Ecto neural progenitor cell (in vitro differentiated cells): ENCODE measurements around the gene ZSWIM9.

ENCODE experiments used
- DNase-seq: peaks from one replicate; pipeline ENCODE4 v3.0.0-alpha.2; 2018; ENCODE audit warnings: low spot score

Gene ZSWIM9

DNA sequence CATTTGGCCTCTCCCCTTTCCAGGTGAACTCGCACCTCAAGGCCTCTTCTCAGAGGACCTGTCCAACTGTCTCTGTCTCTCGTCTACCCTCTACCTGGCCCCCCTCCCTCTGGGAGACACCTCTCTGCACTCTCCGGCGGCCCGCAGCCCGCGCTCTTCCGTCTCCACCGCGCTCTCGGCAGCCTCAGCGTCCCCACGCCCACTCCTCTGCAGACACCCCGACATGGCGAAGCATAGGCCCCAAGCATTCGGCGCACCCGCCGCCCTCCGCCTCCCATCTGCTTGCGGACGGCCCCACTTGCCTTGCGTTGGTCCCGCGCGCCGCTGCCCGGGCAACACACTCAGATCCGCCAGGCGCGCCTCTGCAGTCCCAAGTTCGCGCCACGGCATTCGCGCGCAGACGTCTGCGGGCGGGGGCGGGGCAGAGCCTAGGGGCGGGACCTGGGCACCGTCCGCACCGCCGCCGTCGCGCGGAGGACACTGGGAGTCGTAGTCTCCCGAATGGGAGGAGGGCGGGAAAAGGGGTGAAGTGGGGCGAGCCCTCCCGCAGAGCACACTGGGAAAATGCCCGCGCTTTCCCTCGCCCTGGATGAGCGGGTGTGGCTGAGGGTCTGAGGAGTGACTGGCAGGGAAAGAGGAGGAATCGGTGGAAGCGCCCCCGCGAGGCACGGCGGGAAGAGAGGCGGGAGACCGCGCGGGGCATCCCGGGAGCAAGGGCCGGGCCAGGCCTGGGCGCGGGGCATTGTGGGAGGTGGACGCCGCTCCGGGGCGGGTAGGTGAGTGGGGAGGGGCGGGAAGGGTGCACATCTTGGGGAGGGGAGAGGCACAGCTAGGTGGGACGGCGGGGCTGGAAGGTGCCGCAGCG, at the start of gene ZSWIM9, which contains the start of gene LIG1:
Gene ZSWIM9, plus strand, starts transcription at position 742 of the 865 bp plus-strand sequence. CDS start 1,123 bp downstream, outside the sequence.
Gene LIG1, minus strand, starts transcription at position 406 of the 865 bp plus-strand sequence. CDS start 4,778 bp downstream, outside the sequence.
- DNase-seq, result peak; percentile 96

DNA sequence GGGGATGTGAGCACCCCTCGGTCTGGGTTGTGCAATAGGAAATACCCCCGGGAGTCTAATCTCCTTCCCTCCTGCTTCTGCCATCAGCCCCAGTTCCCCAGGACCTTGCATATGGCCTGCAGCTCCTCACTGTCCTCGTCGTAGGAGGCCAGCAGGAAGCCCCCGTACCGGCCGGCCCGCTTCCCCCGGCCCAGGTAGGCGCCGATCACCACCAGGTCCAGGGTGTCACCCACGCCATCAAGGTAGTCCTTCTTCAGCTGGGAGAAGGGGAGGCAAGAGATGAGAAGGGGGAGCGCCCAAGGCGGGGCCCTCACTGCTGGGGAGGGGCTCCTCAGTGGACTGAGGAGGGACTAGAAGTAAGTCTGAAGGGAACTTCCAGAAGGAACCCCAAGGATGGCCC, 49.4 kb upstream of the ZSWIM9 start:
- DNase-seq, result no peak

DNA sequence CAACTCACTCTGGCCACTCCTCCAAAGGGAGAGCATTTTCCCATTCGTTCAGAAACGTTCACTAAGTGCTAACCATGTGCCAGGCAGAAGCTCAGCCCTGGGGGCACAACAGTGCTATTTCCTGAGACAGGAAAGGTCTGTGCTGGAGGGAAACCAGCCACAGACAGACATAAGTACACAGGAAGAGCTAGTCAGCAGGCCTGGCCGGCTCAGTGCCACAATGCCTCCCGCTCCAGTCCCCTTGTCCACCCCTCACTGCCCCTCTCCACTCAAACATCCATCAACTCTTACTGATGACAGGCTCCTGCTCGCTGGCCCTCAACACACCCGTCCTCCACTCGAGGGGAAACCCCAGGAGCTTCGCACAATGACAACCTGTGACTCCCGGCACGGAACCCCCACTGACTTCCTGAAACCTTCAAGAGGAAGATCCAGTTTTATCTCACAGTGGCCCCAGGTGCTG, 48.5 kb upstream of the ZSWIM9 start:
- DNase-seq, result no peak

DNA sequence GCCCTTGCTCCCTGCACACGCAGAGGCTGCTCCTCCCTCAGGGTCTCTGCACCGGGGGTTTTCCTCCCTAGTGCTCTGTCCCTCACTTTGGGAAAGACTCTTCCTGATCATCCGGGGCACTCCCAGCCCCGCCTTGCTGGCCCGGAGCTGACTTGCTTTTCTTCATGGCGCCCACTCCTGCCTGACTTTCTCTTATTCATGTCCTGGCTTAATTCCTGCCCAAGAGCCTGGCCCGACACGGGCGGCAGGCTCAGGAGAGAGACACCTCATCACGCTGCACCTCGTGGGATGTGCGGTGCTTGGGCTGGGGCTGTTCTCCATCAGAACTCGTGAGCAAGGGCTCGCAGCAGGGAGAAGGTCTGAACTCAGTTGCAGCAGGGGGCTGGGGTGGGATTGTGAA, 48.1 kb upstream of the ZSWIM9 start:
- DNase-seq, result no peak

GRCh38 chr19:48123907-48124651, 46.4 kb upstream of the ZSWIM9 start:
- no peak for DNase-seq

- no peak for DNase-seq
Observed at GRCh38 chr19:48127561-48127960, 42.9 kb upstream of the ZSWIM9 start.

DNA sequence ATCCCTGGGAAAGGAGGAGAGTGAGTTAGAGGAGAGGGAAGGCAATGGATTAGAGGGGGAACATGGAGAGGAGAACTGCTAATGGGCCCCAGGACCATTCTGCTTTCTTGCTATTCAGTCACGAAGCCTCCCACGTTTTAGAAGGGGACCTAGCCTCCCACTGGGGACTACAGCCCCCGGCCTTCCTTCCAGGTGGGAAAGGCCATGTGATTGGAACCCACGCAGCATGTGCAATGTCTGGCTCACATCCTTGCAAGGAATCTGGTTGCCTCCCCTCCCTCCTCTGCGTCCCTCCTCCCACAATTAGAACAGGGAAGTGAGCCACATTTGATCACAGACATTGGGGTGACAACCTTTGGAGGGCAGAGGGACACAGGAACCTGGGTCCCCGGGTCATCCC, 37.4 kb upstream of the ZSWIM9 start:
- DNase-seq, result no peak

DNA sequence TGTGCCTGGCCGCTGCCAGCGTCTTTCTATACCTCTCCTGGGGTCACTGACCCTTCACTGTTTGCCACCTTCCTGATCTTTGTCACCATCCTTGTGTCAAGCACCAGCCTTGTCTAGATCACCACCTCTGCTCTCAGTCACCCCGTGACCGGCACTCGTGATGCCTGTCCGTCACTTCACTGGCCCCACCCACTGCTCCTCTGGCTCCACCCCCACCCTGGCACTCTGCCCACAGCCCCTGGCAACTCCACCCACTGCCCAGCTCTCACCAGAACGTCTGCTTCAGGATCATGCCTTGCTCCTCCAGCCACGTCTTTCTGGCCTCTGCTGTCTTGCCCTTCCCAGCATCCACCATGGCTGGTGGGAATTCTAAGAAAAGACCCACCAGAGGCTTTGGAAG, 35.1 kb upstream of the ZSWIM9 start:
- no peak for DNase-seq

GRCh38 chr19:48136547-48136946, 33.9 kb upstream of the ZSWIM9 start:
- no peak for DNase-seq

DNA sequence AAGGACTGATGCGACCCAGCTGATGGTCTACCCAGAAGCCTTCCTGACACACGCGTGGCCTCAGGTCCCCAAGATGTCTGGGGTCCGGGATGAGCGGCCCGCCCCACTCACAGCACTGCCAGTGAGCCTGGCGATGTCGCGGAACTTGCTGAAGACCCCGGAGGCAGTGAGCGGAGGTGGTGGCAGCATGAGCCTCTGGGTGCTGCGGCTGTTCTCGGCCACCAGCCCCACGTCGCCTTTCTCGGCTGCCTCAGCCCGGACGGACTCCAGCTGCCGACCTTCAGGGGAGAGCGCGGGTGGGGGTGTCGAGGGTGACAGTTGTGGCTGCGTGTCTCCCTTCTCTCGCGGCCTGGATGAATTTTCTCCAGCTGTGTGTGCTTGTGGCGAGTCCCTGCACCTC, 33.1 kb upstream of the ZSWIM9 start:
- DNase-seq, result no peak

DNA sequence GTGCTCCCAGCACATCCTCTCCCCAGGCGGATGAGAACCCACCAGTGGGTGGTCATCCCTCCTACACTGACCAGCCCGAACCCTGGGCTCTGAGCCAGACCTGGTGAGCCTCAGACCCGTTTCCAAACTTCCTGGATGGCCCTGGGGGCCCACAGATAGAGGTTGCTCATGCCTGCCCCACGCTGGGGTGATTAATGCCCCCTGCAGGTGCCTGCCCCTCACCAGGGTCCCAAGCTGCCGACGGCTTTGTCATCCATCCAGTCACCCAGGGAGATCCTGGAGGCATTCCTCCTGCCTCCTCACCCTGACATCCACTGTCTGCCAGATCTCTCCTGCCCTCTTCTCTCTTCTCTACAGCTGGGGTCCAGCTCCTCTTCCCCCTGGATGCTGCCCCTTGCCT, 31.4 kb upstream of the ZSWIM9 start:
- no peak for DNase-seq

DNA sequence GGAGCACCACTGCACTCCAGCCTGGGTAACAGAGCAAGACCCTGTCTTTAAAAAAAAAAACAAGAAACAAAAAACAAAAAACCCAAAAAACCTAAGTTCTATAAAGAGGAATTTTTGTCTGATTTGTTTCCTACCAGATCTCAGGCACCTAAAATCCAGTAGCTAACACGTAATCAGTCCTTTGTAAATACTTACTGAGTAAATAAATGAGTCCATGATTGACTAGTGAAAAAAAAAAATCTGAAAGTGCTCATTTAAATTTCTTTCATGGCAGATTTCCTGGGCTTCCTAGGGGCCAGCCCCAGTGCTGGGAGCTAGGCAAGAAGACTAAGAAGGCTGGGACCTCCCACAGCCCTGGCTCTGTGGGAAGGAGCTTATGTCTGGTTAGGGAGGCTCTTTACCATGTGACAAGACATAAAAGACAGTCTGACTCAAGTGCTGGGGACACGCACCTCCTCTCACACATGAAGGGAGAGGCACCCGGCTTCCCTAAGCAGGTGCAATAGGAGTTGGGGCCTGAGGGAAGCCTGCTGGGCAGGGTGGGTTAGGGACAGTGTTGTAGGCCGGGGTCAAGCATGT, 22.8 kb upstream of the ZSWIM9 start:
- no peak for DNase-seq

- no peak for DNase-seq
Observed at GRCh38 chr19:48148576-48148975, 21.9 kb upstream of the ZSWIM9 start.

DNA sequence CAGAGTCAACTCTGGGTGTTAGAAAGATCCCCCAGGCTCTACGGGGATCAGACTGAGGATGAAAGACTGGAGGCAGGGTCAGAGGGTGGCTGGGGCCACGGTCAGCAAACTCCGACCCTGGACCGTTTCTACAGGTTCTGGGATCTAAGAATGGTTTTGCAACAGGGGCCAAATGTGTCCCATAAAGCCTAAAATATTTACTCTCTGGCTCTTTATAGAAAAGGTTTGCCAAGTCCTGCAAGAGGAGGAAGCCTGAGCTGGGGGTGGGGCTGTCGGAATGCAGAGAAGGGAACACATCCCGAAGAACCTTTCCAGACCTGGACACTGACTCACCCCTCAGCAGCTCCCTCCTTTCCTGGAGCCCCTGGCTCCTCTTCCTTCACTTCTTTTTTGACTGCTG, 21.1 kb upstream of the ZSWIM9 start:
- DNase-seq, result no peak

DNA sequence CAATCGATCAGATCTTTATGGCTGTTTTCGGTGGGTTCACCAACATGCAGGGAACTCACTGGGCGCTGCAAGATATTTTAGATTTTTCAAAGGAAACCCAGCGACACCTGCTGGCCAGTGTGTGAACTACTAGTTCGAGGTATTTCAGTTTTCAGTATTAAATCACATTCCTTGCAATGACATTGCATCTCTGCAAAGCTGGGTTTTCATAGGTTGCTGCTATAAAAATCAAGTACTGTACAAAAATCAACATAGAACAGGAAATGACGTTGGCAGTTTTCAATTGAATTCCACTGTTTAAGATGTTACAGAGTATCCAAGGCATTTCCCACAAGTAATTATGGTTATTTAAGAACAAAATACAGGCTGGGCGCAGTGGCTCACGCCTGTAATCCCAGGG, 17.9 kb upstream of the ZSWIM9 start:
- peak; percentile 67 for DNase-seq

GRCh38 chr19:48154003-48154402, 16.5 kb upstream of the ZSWIM9 start:
- no peak for DNase-seq

GRCh38 chr19:48158210-48158790, 12.2 kb upstream of the ZSWIM9 start:
- no peak for DNase-seq

GRCh38 chr19:48168689-48169088, 1.8 kb upstream of the ZSWIM9 start:
- DNase-seq, result no peak

DNA sequence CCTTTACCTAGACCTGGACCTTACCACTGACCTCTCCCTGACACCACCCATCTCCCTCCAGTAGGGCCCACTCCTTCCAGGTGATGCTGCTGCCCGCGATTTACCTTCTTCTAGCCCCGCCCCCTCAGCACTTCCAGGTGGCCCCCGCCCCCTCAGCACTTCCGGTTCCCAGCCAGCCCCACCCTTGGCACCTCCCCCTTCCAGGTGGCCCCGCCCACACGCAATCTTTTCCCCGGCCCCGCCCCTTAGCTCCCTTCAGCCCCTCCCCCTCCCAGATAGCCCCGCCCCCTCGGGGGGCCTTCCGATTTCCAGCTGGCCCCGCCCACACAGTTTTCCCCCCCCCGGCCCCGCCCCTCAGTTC, 922 bp upstream of the ZSWIM9 start:
- DNase-seq, result peak; percentile 92

DNA sequence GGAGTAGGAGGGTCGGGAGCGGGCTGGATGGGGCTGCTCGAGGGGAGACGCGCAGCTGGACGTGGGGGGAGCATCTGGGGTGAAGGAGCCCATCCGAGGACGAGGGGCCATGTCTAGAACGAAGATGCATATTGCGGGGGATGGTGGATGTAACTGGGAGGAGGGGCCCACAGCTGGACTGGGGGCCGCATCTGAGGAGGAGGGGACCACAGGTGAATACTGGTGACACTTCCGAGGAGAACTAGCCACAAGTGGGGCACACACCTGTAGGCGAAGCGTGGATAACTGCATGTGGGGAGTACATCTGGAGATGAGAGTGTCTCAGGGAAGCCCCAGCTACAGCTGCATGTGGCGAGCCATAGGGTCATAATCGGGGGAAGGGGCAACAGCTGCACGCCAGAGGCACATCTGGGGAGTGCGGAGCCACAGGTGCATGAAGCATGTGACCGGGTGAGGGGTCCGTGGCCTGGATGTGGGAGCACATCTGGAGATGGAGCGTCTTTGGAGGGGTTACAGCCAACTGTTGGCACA, 402 bp downstream of the ZSWIM9 start:
- no peak for DNase-seq

GRCh38 chr19:48171710-48172109, 1.2 kb downstream of the ZSWIM9 start:
- no peak for DNase-seq

GRCh38 chr19:48174445-48175030, 4.1 kb downstream of the ZSWIM9 start:
- DNase-seq, result no peak
